ENCODE data around the gene SBNO2. TPM values are rescaled to one million over a fixed set of nuclear protein-coding genes. Genes with fewer than 3 reads are reported as not detected.

The SBNO2 gene
- total RNA-seq, 1 donor from 2014 or later = 91.6 TPM

DNA sequence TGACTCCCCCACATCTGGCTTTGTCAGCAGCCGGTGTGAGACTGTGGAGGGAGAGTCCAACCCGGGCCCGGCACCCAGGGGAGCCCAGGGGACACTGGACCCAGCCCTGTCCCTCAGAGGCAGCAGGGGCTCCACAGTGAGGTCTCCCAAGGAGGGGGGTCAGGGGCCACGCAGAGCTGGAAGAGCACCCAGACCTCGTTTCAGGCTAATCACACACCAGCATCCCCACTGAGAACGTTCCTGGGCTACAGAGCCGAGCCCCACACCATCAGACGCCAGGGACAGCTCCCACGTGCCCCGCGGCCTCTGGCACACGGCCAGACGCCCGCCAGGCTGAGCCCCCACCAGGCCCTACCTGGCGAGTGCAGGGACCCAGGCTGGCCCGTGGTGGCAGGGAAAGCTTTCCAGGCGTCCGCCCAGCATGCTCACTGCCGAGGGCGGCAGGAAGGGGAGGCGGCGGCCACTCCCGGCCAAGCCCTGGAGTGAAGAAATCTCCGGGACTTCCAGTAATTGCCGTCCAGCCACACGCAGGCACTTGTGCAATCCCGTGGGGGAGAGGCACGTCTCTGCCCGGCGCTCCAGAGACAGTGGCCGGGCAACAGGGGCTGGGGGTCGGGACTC is 19.2 kb downstream of the SBNO2 start:
- Histone ChIP-seq H3K27ac (peak overlapping the region; percentile 94), H3K4me1 (peaks cover 68% of the 10 kb centered on the region), H3K4me3 (peak overlapping the region; percentile 50), H3K27me3 (ENCODE audit: low read depth) (no peaks in the 10 kb centered on the region), H3K36me3 (peaks cover 36% of the 10 kb centered on the region), H3K9me3 (no peaks in the 10 kb centered on the region)
- intact Hi-C loops (cut with DNase I) = no loop called here
- peak; percentile 90 for ATAC-seq
- peak; percentile 94 for DNase-seq
- TF ChIP-seq, protein P1, sequence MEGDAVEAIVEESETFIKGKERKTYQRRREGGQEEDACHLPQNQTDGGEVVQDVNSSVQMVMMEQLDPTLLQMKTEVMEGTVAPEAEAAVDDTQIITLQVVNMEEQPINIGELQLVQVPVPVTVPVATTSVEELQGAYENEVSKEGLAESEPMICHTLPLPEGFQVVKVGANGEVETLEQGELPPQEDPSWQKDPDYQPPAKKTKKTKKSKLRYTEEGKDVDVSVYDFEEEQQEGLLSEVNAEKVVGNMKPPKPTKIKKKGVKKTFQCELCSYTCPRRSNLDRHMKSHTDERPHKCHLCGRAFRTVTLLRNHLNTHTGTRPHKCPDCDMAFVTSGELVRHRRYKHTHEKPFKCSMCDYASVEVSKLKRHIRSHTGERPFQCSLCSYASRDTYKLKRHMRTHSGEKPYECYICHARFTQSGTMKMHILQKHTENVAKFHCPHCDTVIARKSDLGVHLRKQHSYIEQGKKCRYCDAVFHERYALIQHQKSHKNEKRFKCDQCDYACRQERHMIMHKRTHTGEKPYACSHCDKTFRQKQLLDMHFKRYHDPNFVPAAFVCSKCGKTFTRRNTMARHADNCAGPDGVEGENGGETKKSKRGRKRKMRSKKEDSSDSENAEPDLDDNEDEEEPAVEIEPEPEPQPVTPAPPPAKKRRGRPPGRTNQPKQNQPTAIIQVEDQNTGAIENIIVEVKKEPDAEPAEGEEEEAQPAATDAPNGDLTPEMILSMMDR (IDR thresholded peaks at IDR 0.05) = peak; percentile 22

DNA sequence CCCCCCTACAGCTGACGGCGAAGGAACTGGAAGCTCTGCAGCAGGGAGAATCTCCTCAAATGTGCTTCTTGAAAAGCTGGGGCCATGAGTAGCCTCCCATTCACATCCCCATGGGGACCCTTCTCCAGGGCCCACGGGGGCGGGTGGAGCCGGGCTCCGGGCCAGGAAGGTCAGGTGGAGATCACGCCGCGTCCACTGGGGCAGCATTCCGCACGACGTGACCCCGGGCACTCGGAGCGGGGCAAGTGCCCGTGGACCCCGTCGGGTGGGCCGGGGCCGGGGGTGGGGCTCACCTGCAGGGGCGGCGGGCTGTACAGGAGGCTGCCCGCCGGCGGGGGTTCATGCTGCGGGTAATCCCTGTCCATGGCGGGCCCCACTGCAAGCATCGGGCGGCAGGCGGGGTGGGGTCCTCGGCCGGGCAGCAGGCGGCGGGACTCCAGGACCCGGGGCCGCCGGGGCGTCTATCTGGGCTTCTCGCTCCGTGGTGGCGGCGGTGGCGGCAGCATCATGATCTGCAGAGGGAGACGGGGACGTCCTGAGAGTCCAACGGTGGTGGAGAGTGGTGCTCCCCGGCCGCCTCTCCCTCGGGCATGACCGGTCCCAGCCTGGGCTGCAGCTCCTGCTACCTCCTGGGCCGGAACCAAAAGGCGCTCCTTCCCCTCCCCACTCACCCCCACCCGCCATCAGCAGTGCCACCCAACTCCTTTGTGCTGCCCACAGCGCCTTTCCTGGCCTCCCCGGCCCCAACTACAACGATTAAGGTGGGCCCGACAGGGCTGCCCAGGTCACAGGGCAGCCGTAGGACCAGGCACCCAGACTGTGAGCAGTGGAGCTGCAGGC is 20.0 kb downstream of the SBNO2 start:
- no peaks in the 10 kb centered on the region for H3K27me3 ChIP-seq (ENCODE audit: low read depth)
- H3K9me3 ChIP-seq = no peaks in the 10 kb centered on the region
- peak overlapping the region; percentile 94 for H3K27ac ChIP-seq
- peaks cover 43% of the 10 kb centered on the region for H3K36me3 ChIP-seq
- intact Hi-C loops (cut with DNase I) = no loop called here
- peak; percentile 9 to 10 for ATAC-seq
- H3K4me3 ChIP-seq = peak overlapping the region; percentile 50
- H3K4me1 ChIP-seq = peaks cover 75% of the 10 kb centered on the region
- TF ChIP-seq, protein P1 (IDR thresholded peaks at IDR 0.05) = no peak
- DNase-seq = no peak

GRCh38 chr19:1151917-1152587 is 22.0 kb downstream of the SBNO2 start:
- H3K9me3 ChIP-seq = no peaks in the 10 kb centered on the region
- intact Hi-C loops (cut with DNase I) = no loop called here
- DNase-seq (no peak), ATAC-seq (no peak)
- peak overlapping the region; percentile 75 for H3K27ac ChIP-seq
- H3K4me3 ChIP-seq = peak overlapping the region; percentile 6
- H3K4me1 ChIP-seq = peaks cover 77% of the 10 kb centered on the region
- TF ChIP-seq, protein P1 (IDR thresholded peaks at IDR 0.05) = no peak
- no peaks in the 10 kb centered on the region for H3K27me3 ChIP-seq (ENCODE audit: low read depth)
- peaks cover 54% of the 10 kb centered on the region for H3K36me3 ChIP-seq

DNA sequence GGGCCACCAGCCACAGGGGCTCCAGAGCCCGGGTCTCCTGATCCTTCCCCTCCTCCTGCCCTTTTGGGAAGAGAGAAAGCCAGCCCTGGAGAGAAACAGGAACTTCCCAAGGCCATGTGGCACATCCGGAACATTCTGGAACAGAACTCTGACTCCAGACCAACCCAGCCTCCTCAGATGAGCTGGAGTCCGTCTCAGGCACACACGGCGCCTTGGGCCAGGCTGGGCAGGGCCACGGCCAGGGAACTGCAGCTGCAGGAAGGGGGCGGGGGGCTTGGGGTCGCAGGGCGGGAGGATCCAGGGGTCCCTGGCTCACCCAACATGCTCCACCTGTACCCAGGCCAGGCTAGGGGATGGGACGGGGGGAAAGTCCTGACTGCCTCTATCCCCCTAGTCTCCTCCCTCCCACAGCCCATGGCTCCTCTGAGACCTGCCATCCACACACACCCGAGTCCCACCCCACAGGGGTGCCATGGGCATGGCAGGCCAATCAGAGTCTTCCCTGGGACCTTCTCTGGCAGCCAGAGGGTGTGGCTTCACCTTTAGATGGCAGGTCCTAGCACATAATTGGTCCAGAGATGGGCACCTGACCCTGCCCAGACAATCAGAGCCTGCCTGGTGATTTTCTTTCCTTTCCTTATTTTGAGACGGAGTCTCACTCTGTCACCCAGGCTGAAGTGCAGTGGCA is 22.9 kb downstream of the SBNO2 start:
- Histone ChIP-seq H3K4me3 (peak overlapping the region; percentile 17), H3K9me3 (no peaks in the 10 kb centered on the region), H3K4me1 (peaks cover 72% of the 10 kb centered on the region), H3K27me3 (ENCODE audit: low read depth) (no peaks in the 10 kb centered on the region), H3K27ac (peak overlapping the region; percentile 75), H3K36me3 (peaks cover 61% of the 10 kb centered on the region)
- intact Hi-C loops (cut with DNase I) = no loop called here
- DNase-seq (no peak), ATAC-seq (no peak)
- TF ChIP-seq, protein P1 (IDR thresholded peaks at IDR 0.05) = no peak
